GM23338 (cell line): ENCODE data around the gene GNG12. TPM values are rescaled to one million over a fixed set of nuclear protein-coding genes. Genes with fewer than 3 reads are reported as not detected.

Source experiments
- ATAC-seq: fragments of 200-7000 bp; cut with Tn5 transposase; 3 replicates; pipeline ENCODE4 v1.9.1; 2020
- DNase-seq: peaks from one replicate; pipeline ENCODE4 v3.0.0-alpha.2; 2015; ENCODE audit warnings: low spot score
- H2AFZ ChIP-seq: fragments of 200-600 bp; sonication (generic); 2 replicates; pipeline ENCODE4 v1.8.0; 2016; ENCODE audit warnings: antibody characterized with exemption, mild to moderate bottlenecking, moderate library complexity
- H3F3A ChIP-seq: fragments of 200-600 bp; sonication (generic); replicated peaks from 2 replicates; pipeline ENCODE4 v1.8.0; 2017; ENCODE audit warnings: antibody characterized with exemption, mixed run types, low read depth
- H3K27ac ChIP-seq: fragments of 200-600 bp; sonication (generic); 2 replicates; pipeline ENCODE4 v1.6.1; 2016; ENCODE audit warnings: low read depth
- H3K27me3 ChIP-seq: fragments of 200-600 bp; sonication (generic); 2 replicates; pipeline ENCODE4 v1.8.0; 2016; ENCODE audit warnings: mild to moderate bottlenecking, mixed run types, moderate library complexity; ENCODE audit not compliant: insufficient read depth
- H3K36me3 ChIP-seq: fragments of 200-600 bp; sonication (generic); 2 replicates; pipeline ENCODE4 v1.8.0; 2016; ENCODE audit warnings: mild to moderate bottlenecking; ENCODE audit not compliant: insufficient read depth
- H3K4me1 ChIP-seq: fragments of 200-600 bp; sonication (generic); 2 replicates; pipeline ENCODE4 v1.8.0; 2016; ENCODE audit warnings: mild to moderate bottlenecking, moderate library complexity; ENCODE audit not compliant: insufficient read depth
- H3K4me2 ChIP-seq: fragments of 200-600 bp; sonication (generic); 2 replicates; pipeline ENCODE4 v1.7.1; 2017; ENCODE audit warnings: mixed run types
- H3K4me3 ChIP-seq: fragments of 200-600 bp; sonication (generic); 2 replicates; pipeline ENCODE4 v1.6.1; 2016; ENCODE audit warnings: mixed run types
- H3K79me2 ChIP-seq: fragments of 200-600 bp; sonication (generic); replicated peaks from 2 replicates; pipeline ENCODE4 v1.8.0; 2017; ENCODE audit warnings: mild to moderate bottlenecking; ENCODE audit not compliant: insufficient read depth
- H3K9me2 ChIP-seq: fragments of 200-600 bp; sonication (generic); 2 replicates; pipeline ENCODE4 v1.8.0; 2017; ENCODE audit not compliant: insufficient read depth
- H4K20me1 ChIP-seq: fragments of 200-600 bp; sonication (generic); replicated peaks from 2 replicates; pipeline ENCODE4 v1.8.0; 2017; ENCODE audit warnings: mild to moderate bottlenecking; ENCODE audit not compliant: insufficient read depth
- H3K27ac Mint-ChIP-seq: 2 replicates; pipeline ENCODE4 v1.8.0; 2020; ENCODE audit warnings: inconsistent platforms, mild to moderate bottlenecking, moderate library complexity, mixed read lengths
- H3K27me3 Mint-ChIP-seq: 3 replicates; pipeline ENCODE4 v1.8.0; 2022; ENCODE audit warnings: low read depth, mild to moderate bottlenecking, moderate library complexity, mixed read lengths, inconsistent platforms; ENCODE audit not compliant: insufficient read depth, poor library complexity
- H3K36me3 Mint-ChIP-seq: 3 replicates; pipeline ENCODE4 v1.8.0; 2021; ENCODE audit warnings: low read depth, mild to moderate bottlenecking, inconsistent platforms, moderate library complexity, mixed read lengths
- H3K4me1 Mint-ChIP-seq: 3 replicates; pipeline ENCODE4 v1.8.0; 2020; ENCODE audit warnings: mild to moderate bottlenecking, inconsistent platforms, mixed read lengths
- H3K4me3 Mint-ChIP-seq: 3 replicates; pipeline ENCODE4 v1.8.0; 2021; ENCODE audit warnings: moderate library complexity, mild to moderate bottlenecking, inconsistent platforms, mixed read lengths
- H3K9me3 Mint-ChIP-seq: 3 replicates; pipeline ENCODE4 v1.8.0; 2020; ENCODE audit warnings: moderate library complexity, mild to moderate bottlenecking, inconsistent platforms, mixed read lengths
- CTCF ChIP-seq, 2 experiments: fragments of 200-600 bp in 1 of 2; sonication (generic) in 1 of 2; conservative IDR thresholded peaks; 2 replicates each; pipeline versions ENCODE4 v1.5.1 to v1.6.1; 2016 to 2017; ENCODE audit warnings: antibody characterized with exemption in 2 of 2, low read depth in 2 of 2, mild to moderate bottlenecking in 2 of 2, moderate library complexity in 1 of 2
- ETS1 ChIP-seq: IDR thresholded peaks from 2 replicates; pipeline ENCODE4 v1.6.1; 2016; ENCODE audit warnings: antibody characterized with exemption
- JUNB ChIP-seq: IDR thresholded peaks from one replicate; pipeline ENCODE4 v1.6.1; 2016; ENCODE audit warnings: antibody characterized with exemption; ENCODE audit not compliant: unreplicated experiment
- POLR2AphosphoS5 ChIP-seq: IDR thresholded peaks from 2 replicates; pipeline ENCODE4 v1.6.1; 2016; ENCODE audit warnings: antibody characterized with exemption, low read depth
- REST ChIP-seq: IDR thresholded peaks from one replicate; pipeline ENCODE4 v1.6.1; 2018; ENCODE audit warnings: antibody characterized with exemption; ENCODE audit not compliant: unreplicated experiment
- ZNF114 ChIP-seq: fragments of 250-450 bp; sonication (Bioruptor Pico); IDR thresholded peaks from 2 replicates; pipeline ENCODE4 v1.5.0; 2020; ENCODE audit warnings: mild to moderate bottlenecking, moderate library complexity
- polyA plus RNA-seq: library from polyadenylated mRNA; unstranded; fragments of >200 nt; fragmentation: Nextera tagmentation; extraction: Ambion mirVana; gene quantifications from 2 replicates; pipeline ENCODE4 v1.2.1, GENCODE V29; 2016
- total RNA-seq: library from RNA; depleted of rRNA; stranded (reverse); fragments of >200 nt; shearing (Covaris generic); gene quantifications from 2 replicates; pipeline ENCODE4 v1.2.3, GENCODE V29; 2014

GNG12 gene
- total and polyA plus RNA-seq, 2 experiments from 2014 or later = 13.4 to 33.0 TPM

- DNase-seq = no peak
- Mint-ChIP-seq H3K9me3 (no peaks in the 10 kb centered on the region), H3K27me3 (no peaks in the 10 kb centered on the region), H3K4me1 (peaks cover 17% of the 10 kb centered on the region), H3K27ac (no peak overlapping the region), H3K4me3 (no peak overlapping the region), H3K36me3 (peaks cover 7% of the 10 kb centered on the region)
- Histone ChIP-seq H3K4me2 (no peak overlapping the region), H3K9me2 (peaks cover 10% of the 10 kb centered on the region; the same call in 1 of the 2 replicates), H3K4me3 (no peak overlapping the region), H4K20me1 (peaks cover 6% of the 10 kb centered on the region; the same call in 1 of the 2 replicates), H3K79me2 (peaks cover 9% of the 10 kb centered on the region), H3K27ac (no peak overlapping the region), H3K27me3 (no peaks in the 10 kb centered on the region), H3K36me3 (no peaks in the 10 kb centered on the region), H3F3A (no peaks in the 10 kb centered on the region), H2AFZ (no peak overlapping the region), H3K4me1 (peaks cover 19% of the 10 kb centered on the region)
- no peak for TF ChIP-seq ZNF114 (CRISPR knock-in tag)
- TF ChIP-seq REST = no peak
- TF ChIP-seq JUNB = no peak
- no peak for TF ChIP-seq ETS1
- no peak for TF ChIP-seq POLR2AphosphoS5
- no peak for TF ChIP-seq CTCF (conservative IDR thresholded peaks at IDR 0.05; ENCODE audit: low read depth in 2 of 2)
- ATAC-seq = no peak
Observed at GRCh38 chr1:67801903-67802302, 31.4 kb downstream of the GNG12 start.

GRCh38 chr1:67795179-67795912, 37.9 kb downstream of the GNG12 start:
- TF ChIP-seq REST = no peak
- TF ChIP-seq CTCF (conservative IDR thresholded peaks at IDR 0.05; ENCODE audit: low read depth in 2 of 2) = 0 out of 4 replicates have a peak, but pooled peaks of 1 of the 2 experiments have one; percentile 17
- Mint-ChIP-seq H3K36me3 (peaks cover 7% of the 10 kb centered on the region), H3K27ac (no peak overlapping the region), H3K4me1 (peaks cover 25% of the 10 kb centered on the region), H3K4me3 (no peak overlapping the region), H3K27me3 (no peaks in the 10 kb centered on the region), H3K9me3 (peaks cover 5% of the 10 kb centered on the region; the same call in 1 of the 3 replicates)
- H4K20me1 ChIP-seq = no peaks in the 10 kb centered on the region
- H3K27ac ChIP-seq = no peak overlapping the region
- peaks cover 4% of the 10 kb centered on the region; the same call in 1 of the 2 replicates for H3K79me2 ChIP-seq
- H3K27me3 ChIP-seq = no peaks in the 10 kb centered on the region
- no peak overlapping the region for H3K4me3 ChIP-seq
- peaks cover 31% of the 10 kb centered on the region for H3K4me1 ChIP-seq
- 0 out of 2 replicates have a peak, but pooled peaks cover 6% of the 10 kb centered on the region for H3K9me2 ChIP-seq
- H3K36me3 ChIP-seq = 0 out of 2 replicates have a peak, but pooled peaks cover 5% of the 10 kb centered on the region
- no peaks in the 10 kb centered on the region for H3F3A ChIP-seq
- H2AFZ ChIP-seq = no peak overlapping the region
- no peak overlapping the region for H3K4me2 ChIP-seq
- DNase-seq (no peak), ATAC-seq (no peak)
